Ishikawa (cell line): ENCODE measurements around the gene SEMA3A.

Experiments
- CEBPB ChIP-seq: IDR thresholded peaks from 2 replicates; pipeline ENCODE4 v1.6.1; 2012
- CREB1 ChIP-seq: IDR thresholded peaks from 2 replicates; pipeline ENCODE4 v1.6.1; 2012; ENCODE audit warnings: low read depth
- EP300 ChIP-seq: IDR thresholded peaks from 2 replicates; pipeline ENCODE4 v1.6.1; 2012; ENCODE audit warnings: borderline replicate concordance
- NFIC ChIP-seq: IDR thresholded peaks from 2 replicates; pipeline ENCODE4 v1.6.1; 2012
- RAD21 ChIP-seq: IDR thresholded peaks from 2 replicates; pipeline ENCODE4 v1.6.1; 2012; ENCODE audit warnings: low read depth
- TEAD4 ChIP-seq: IDR thresholded peaks from 2 replicates; pipeline ENCODE4 v1.6.1; 2012
- YY1 ChIP-seq: IDR thresholded peaks from 2 replicates; pipeline ENCODE4 v1.6.1; 2012; ENCODE audit warnings: low read depth

DNA sequence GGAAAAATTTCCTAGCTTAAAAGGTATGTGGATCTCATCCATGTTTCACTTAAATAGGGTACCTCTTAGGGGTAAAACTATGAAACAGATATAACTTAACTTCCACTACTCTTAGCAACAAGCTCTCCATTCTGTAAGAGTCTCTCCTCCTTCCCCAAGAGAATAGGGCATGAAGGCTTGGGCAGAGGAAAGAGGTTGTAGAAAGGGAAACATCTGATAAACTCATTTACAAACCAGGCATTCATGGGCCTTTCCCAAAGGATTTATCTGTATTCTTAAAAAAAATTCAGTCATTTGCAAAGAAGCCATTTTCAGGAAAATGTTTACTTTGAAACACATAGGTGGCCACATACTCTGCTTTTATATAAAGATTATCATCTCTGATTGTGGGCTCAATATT is 82.7 kb downstream of the SEMA3A start:
- TF ChIP-seq TEAD4, result no peak
- TF ChIP-seq EP300, result no peak
- TF ChIP-seq YY1, result no peak
- no peak for TF ChIP-seq NFIC
- TF ChIP-seq RAD21, result no peak
- TF ChIP-seq CEBPB, result no peak
- no peak for TF ChIP-seq CREB1
